HG03457 (cell line): ENCODE results near the gene ANKRD29.

Experiments used
- ATAC-seq: cut with Tn5 transposase; IDR thresholded peaks from one replicate; pipeline ENCODE4 v1.9.1; 2021; ENCODE audit warnings: moderate number of reproducible peaks; ENCODE audit not compliant: unreplicated experiment

ANKRD29 gene

DNA sequence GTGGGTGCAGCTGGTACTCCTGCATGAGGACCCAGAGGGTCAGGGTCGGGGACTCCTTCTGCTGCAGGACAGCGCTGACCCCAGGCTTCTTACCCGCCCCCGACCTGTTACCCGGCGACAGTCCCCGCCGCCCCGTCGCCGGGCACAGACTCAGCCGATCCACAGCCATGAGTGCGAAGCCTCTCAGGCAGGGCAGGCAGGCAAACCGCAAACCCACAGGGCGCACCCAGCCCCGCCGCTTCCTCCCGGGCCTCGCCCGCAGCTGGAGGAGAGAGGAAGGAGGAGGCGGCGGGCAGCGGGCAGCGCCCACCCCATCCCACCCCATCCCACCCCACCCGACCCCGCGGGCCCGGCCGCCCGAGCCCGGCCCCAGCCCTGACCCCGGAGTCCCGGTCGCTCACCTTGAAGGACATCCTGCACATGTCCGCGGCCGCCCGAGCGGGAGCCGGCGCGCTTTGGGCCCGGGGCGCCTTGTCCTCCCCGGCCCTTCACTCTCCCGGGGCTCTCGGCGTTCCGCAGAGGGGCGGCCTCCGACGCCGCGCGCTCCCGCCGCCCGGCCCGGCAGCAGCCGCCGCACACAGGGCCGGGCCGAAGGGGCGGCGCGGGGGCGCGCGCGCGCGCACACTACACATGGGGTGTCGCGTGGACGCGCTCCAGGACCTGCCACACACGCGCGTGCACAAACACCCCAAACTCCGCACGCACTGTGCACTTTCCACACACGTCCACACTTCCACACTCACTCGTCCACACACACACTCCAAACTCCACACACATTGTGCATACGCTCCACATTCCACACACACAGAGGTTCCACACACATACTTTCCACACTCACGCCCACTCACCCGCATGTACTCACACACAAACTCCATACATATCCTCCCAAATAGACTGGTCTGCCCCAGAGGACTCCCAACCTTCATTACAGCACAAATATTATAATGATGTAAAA lies at the start of gene ANKRD29:
ANKRD29 (minus strand) TSS at position 603 of the 955 bp plus-strand sequence; CDS start at position 422, 181 bp downstream.
- ATAC-seq = no peak

DNA sequence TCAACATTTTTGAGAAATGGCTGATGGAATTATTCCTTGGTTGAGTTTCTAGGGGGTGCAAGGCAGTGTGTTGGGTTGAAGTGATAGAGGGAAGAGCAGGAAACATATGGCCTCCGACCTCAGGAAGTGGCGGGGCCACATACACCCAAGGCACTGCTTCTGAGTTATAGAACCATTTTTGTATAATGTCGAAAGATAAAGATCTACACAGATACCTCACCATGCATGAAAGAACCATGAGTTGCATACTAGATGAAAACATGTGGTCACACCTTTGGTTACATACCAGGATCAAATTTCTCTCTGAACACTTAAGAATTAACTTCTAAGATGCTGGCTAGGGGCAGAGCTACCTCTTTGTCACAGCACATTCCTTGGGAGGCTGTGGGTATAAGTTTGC lies 49.7 kb upstream of the ANKRD29 start:
- ATAC-seq = no peak

DNA sequence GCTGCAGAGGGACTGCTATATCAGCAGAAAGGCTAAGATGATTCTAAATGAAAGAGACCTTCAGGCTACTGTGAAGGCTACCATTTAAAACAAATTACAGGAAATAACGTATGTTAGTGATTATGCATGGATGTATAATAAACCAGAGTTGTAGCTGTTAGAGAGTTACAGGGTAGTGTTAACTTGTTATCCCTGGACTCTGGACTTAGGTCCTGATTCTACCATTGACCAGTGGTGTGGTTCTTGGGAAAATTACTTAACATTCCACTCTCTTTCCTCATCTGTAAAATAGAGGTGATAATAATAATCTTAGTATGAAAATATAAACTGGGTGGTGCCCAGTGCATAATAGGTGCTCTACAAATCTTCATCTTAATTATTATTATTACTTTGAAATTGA lies 48.7 kb upstream of the ANKRD29 start:
- no peak for ATAC-seq

DNA sequence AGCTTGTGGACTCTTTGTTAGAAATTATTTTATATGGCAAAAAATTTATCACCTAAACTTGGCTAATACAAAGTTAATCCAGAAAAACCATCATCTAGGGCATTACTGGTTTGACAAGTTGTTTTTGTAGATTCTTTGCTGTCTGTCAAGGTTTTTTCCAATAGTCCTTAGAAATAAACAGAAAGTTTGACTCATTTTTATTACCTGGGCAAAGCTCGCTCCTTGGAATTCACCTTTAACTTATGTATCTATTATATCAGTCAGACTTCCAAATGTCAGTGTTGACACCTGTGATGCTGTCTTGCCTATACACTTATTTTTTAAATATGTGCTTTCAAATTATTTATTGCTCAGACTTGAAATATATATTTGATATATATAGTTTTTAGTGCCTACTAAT lies 48.2 kb upstream of the ANKRD29 start:
- ATAC-seq = no peak

DNA sequence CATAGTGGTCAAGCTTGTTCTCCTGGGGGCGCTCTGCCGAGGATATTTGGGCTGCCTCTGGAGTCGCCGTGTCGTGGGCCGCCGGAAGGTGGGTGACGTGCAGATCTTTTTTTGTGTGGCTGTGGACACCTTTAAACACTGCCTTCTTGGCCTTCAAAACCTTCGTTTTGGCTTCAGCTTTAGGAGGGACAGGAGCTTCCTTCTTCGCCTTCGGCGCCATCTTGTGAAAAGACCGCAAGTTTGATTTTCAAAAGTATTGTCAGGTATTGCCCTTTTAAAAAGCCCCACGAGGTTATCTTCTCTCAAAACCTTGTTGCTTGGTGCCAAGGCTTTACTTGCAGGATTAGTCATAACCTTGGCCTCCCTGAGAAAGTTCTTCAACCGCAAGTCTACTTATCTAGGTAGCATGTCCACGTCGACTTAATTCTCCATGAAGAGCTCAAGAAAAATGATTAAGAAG lies 47.4 kb upstream of the ANKRD29 start:
- ATAC-seq = no peak

- ATAC-seq = no peak
Observed at GRCh38 chr18:23706971-23707640, 44.4 kb upstream of the ANKRD29 start.

DNA sequence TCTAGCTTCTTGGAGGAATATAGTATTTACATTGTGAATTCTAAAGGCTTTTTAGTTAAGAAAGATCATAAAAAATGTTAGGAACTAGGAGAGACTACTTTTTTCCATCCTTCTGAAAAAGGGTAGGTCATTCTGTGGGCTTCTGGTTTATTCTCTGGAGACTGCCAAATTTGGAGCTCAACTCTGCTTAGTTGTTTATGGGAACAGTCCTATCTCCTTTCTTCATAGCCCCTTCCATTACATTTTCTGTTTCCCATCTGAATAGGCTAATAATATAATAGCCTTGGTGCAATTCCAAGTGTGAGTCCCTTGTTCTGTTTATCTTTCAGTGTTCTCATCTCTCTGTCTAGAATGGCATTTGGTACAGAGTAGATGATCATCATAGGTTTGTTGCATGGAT lies 42.1 kb upstream of the ANKRD29 start:
- ATAC-seq = no peak

DNA sequence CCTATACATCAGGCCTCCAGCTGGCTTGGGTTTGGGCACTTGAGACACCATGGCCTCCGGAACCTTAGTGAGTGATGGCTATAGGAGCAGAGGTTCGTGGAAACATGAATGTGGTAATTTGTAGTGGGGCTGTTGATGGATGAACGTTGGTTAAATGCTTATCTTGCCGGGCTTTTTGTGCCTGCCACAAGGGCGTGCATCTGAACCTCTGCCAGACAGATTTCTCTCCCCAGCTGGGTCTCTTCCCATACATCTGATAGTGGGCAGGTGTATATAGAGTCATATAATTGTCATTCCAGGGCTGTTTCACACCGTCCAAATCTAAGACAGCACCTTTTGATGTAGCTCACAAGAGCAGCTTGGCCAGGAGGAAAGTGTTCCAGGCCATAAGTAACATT lies 41.3 kb upstream of the ANKRD29 start:
- no peak for ATAC-seq

GRCh38 chr18:23703057-23703986 lies 40.6 kb upstream of the ANKRD29 start:
- no peak for ATAC-seq

DNA sequence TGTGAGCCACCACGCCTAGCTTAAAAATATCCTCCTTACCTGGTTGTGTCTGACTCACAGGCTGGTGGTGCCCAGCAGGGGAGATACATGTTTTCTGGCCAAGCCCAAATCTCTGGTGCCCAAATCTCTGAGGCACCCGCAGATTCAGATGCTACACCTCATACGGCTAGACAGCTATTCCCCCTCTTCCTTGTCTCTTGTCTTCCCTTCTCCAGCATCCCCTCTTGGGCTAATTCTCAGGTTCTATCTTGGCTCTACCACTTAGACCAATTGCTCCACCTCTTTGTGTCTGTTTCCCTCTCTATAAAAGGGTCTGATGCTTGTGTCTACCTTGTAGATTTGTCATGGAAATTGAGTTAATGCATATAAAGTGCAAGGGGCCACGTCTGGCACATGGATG lies 39.9 kb upstream of the ANKRD29 start:
- no peak for ATAC-seq

DNA sequence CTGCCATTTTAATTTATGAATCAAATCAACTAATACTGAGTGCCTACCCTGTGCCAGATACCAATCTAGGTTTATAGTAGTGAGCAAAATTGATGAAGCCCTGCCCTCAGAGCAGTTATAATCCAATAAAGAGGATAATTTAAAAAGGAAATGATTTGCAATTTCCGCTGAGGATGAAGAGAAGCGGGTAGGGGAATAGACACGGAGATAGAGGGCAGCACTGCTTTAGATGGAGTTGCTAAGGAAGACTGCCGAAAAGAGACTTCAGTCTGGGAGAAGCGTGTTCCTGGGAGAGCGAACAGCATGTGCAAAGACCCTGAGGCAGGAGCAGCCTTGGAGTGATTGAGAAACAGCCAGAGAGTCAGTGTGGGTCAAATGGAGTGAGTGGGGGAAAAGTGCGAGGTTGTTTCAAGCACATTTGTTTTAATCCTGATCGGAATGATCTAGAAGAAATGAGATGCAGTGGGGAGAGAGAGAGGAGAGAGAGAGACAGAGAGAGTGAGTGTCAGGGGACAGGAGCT lies 38.9 kb upstream of the ANKRD29 start:
- ATAC-seq = no peak

DNA sequence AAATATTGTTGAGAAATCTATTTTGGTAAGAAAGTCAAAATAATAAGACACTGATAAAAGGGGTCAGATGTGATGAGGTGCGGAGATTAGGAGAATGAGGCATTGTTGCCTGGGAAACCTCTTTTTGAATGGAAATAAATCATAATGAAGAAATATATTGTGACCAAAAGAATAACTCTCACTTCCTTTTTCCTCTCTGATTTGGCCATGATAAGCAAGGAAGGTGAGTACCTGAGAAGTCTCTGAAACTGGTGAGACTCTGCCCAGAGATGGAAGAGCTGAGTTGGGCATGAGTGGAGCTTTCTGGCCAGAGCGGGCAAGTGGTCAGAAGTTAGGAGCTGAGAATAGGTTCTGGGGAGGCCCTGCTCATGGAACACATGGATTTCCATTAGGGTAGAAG lies 38.3 kb upstream of the ANKRD29 start:
- no peak for ATAC-seq

DNA sequence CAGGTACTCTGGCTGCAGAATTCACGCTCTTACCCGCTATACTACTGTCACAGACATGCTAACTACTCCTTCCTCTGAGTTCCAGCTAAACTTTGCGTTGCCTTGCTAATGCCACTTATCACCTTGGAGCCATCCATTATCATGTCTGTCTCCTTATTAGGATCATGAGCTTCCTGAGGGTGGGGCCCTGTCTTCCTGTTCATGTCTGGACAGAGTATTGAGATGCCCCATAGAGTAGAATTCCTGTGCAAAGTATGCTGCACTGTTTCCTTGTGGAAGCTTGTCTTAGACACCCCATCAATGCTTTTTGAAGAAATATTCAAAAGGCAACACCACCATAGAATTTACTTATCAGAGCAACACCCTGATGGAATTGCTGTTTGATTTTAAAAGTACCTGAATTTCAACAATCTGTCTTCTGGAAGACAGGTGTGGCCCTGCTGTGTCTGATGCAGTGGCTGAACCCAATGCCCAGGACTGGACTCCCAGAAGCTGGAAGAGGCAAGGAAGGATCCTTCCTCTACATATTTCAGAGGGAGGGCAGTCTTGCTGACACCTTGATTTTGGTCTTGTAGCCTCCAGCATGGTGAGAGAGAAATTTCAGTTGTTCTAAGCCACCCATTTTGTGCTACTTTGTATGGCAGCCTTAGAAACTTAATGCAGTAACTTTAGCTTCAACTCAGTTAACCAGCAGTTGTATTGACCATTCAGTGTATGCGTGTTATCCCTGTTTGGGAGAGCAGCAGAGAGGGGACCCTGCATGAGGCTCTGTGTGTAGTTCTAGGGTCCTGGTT lies 32.1 kb upstream of the ANKRD29 start:
- no peak for ATAC-seq

- ATAC-seq = no peak
Observed at GRCh38 chr18:23693846-23694245, 31.1 kb upstream of the ANKRD29 start.

GRCh38 chr18:23690505-23691068 lies 27.9 kb upstream of the ANKRD29 start:
- no peak for ATAC-seq

GRCh38 chr18:23689616-23690504 lies 27.1 kb upstream of the ANKRD29 start:
- ATAC-seq = no peak

- ATAC-seq = no peak
Observed at GRCh38 chr18:23689031-23689615, 26.4 kb upstream of the ANKRD29 start, which contains the start of gene LAMA3. Gene LAMA3 (plus strand): TSS chr18:23689453. CDS start chr18:23689684, 231 bp downstream.

DNA sequence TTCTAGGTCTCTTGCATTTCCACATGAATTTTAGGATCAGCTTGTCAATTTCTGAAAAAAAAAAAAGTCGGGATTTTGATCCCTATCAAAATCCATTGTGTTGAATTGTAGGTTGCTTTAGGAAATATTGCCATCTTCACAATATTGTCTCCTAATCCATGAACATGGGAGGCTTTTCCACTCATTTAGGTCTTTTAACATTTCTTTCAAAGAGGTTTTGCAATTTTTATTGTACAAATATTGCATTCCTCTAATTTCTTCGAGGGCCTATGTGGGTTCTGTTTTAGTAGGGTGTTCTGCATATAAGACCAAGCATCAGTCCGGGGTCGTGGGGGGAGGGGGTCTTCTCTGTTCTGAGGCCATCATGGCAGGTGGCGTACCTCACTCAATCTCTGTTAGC lies 25.8 kb upstream of the ANKRD29 start:
- no peak for ATAC-seq
